GM20431 (cell line): Measurements from ENCODE around the gene CNN1.

Experiments
- in situ Hi-C: fragments of 300-500 bp; cut with MseI, MboI; formaldehyde crosslinking; loops from one replicate; pipeline ENCODE4 v1.15.0; 2020; ENCODE audit warnings: low sequenced_read_pairs; ENCODE audit not compliant: unreplicated experiment

CNN1 gene

GRCh38 chr19:11530432-11530831 lies 8.2 kb upstream of the CNN1 start:
- in situ Hi-C loops = no loop called here

- in situ Hi-C loops = no loop called here
These were observed 4.1 kb upstream of the CNN1 start for GRCh38 chr19:11534538-11534937.

GRCh38 chr19:11534948-11535347 lies 3.7 kb upstream of the CNN1 start:
- in situ Hi-C loops = no loop called here

- in situ Hi-C loops = no loop called here
These were observed 2.7 kb upstream of the CNN1 start for GRCh38 chr19:11535792-11536595.

- in situ Hi-C loops = no loop called here
These were observed 1.1 kb downstream of the CNN1 start for GRCh38 chr19:11539495-11540365.

- in situ Hi-C loops = no loop called here
These were observed 2.0 kb downstream of the CNN1 start for GRCh38 chr19:11540645-11541044.

GRCh38 chr19:11541238-11541637 lies 2.6 kb downstream of the CNN1 start:
- in situ Hi-C loops = no loop called here

GRCh38 chr19:11547929-11548700 lies 9.5 kb downstream of the CNN1 start:
- in situ Hi-C loops = no loop called here

GRCh38 chr19:11549386-11549953 lies 10.8 kb downstream of the CNN1 start:
- in situ Hi-C loops = no loop called here

GRCh38 chr19:11550265-11550664 lies 11.6 kb downstream of the CNN1 start:
- in situ Hi-C loops = no loop called here

- in situ Hi-C loops = no loop called here
These were observed 13.1 kb downstream of the CNN1 start for GRCh38 chr19:11551603-11552235.

GRCh38 chr19:11552666-11553372 lies 14.2 kb downstream of the CNN1 start:
- in situ Hi-C loops = no loop called here

- in situ Hi-C loops = no loop called here
These were observed 15.5 kb downstream of the CNN1 start for GRCh38 chr19:11554160-11554559.

- in situ Hi-C loops = no loop called here
These were observed 16.6 kb downstream of the CNN1 start for GRCh38 chr19:11555246-11555645.

GRCh38 chr19:11556634-11557420 lies 18.2 kb downstream of the CNN1 start:
- in situ Hi-C loops = no loop called here

GRCh38 chr19:11558881-11559828 lies 20.5 kb downstream of the CNN1 start, which contains the start of gene ELOF1:
Gene ELOF1 (minus strand): TSS chr19:11559230. CDS start chr19:11554347, 4,883 bp downstream.
- in situ Hi-C loops = no loop called here

GRCh38 chr19:11560404-11561051 lies 21.9 kb downstream of the CNN1 start:
- in situ Hi-C loops = no loop called here
